ENCODE measurements around the gene IQSEC3. TPM values are rescaled to one million over a fixed set of nuclear protein-coding genes. Genes with fewer than 3 reads are reported as not detected.

The IQSEC3 gene
- total RNA-seq, 1 experiment from 2014 or later = not detected

DNA sequence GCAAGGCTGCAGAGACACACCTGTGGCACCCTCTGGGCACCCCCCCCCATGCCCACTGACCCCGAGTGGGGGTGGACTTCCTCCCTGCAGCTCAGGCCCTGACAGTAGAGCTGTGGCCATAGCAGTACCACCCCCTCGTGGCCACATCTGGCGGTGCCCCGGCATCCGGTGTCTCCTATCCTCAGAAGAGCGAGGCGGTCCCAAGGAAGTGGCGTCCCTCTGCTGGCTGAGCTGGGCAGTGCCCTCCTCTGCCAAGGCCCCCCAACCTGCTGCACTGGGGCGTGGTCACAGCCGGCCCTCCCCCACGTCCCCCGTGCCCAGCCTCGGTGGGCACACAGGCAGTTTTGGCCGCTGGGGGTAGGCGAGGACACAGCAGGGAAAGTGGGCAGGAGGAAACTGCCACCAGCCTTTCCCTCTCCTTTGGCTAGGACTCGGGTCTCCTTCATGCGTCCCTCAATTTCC is 153.4 kb downstream of the IQSEC3 start:
- Histone ChIP-seq H3K27me3 (replicated peaks; ENCODE audit: insufficient read depth, low read depth, low read length, poor library complexity) (no peaks in the 10 kb centered on the region), H3K36me3 (ENCODE audit: insufficient read depth, low read length, poor library complexity, severe bottlenecking) (no peaks in the 10 kb centered on the region), H3K27ac (ENCODE audit: low read depth, low read length, poor library complexity, severe bottlenecking) (no peak overlapping the region), H3K4me3 (ENCODE audit: low read depth, low read length, poor library complexity, severe bottlenecking) (no peak overlapping the region), H3K9me3 (ENCODE audit: low read depth, low read length, poor library complexity, severe bottlenecking) (no peaks in the 10 kb centered on the region), H3K4me1 (ENCODE audit: insufficient read depth, low read length, poor library complexity, severe bottlenecking) (no peaks in the 10 kb centered on the region)
- CTCF ChIA-PET = interaction anchor here (0.8 to 1.0 kb wide), 3 partner anchors 13 to 30 kb away, joined by 4 to 6 read pairs (median 5); no protein-coding TSS in a partner anchor
- no peak for TF ChIP-seq EZH2 (IDR thresholded peaks at IDR 0.05; ENCODE audit: borderline replicate concordance, low read depth, low read length, poor library complexity, severe bottlenecking)
- TF ChIP-seq, protein P1, sequence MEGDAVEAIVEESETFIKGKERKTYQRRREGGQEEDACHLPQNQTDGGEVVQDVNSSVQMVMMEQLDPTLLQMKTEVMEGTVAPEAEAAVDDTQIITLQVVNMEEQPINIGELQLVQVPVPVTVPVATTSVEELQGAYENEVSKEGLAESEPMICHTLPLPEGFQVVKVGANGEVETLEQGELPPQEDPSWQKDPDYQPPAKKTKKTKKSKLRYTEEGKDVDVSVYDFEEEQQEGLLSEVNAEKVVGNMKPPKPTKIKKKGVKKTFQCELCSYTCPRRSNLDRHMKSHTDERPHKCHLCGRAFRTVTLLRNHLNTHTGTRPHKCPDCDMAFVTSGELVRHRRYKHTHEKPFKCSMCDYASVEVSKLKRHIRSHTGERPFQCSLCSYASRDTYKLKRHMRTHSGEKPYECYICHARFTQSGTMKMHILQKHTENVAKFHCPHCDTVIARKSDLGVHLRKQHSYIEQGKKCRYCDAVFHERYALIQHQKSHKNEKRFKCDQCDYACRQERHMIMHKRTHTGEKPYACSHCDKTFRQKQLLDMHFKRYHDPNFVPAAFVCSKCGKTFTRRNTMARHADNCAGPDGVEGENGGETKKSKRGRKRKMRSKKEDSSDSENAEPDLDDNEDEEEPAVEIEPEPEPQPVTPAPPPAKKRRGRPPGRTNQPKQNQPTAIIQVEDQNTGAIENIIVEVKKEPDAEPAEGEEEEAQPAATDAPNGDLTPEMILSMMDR (conservative IDR thresholded peaks at IDR 0.05; ENCODE audit: low read depth, low read length) = peak; percentile 82
- BruUV-seq (replicated peaks) = no TSS peak
- peak; percentile 79 for DNase-seq (ENCODE audit: low spot score)
- intact Hi-C loops (cut with micrococcal nuclease; ENCODE audit: unreplicated experiment) = no loop called here
- POLR2A ChIA-PET (ENCODE audit: low non-redundant PET) = no interaction called here

DNA sequence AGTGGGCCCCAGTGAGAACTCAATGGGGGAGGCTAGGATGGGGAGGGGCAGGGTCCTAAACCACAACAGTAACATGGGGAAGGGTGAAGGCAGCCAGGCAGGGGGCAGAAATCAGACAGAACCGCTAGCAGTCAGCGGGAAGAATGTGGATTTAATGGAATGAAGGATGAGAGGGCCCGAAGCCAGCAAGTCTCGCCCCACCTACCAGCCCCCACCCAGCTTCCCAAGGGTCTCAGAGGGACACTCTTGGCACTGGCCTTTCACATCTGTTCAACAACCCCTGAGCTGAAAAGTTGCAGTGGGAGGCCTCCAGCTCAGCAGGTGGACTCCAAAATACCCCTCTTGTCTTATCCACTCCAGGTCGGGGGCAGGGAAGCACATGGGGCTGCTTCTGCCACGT is 153.9 kb downstream of the IQSEC3 start:
- Histone ChIP-seq H3K4me1 (ENCODE audit: insufficient read depth, low read length, poor library complexity, severe bottlenecking) (no peaks in the 10 kb centered on the region), H3K36me3 (ENCODE audit: insufficient read depth, low read length, poor library complexity, severe bottlenecking) (no peaks in the 10 kb centered on the region), H3K9me3 (ENCODE audit: low read depth, low read length, poor library complexity, severe bottlenecking) (no peaks in the 10 kb centered on the region), H3K27ac (ENCODE audit: low read depth, low read length, poor library complexity, severe bottlenecking) (no peak overlapping the region), H3K27me3 (replicated peaks; ENCODE audit: insufficient read depth, low read depth, low read length, poor library complexity) (no peaks in the 10 kb centered on the region), H3K4me3 (ENCODE audit: low read depth, low read length, poor library complexity, severe bottlenecking) (no peak overlapping the region)
- TF ChIP-seq, protein P1 (conservative IDR thresholded peaks at IDR 0.05; ENCODE audit: low read depth, low read length) = no peak
- no peak for TF ChIP-seq EZH2 (IDR thresholded peaks at IDR 0.05; ENCODE audit: borderline replicate concordance, low read depth, low read length, poor library complexity, severe bottlenecking)
- intact Hi-C loops (cut with micrococcal nuclease; ENCODE audit: unreplicated experiment) = no loop called here
- no peak for DNase-seq (ENCODE audit: low spot score)
- ChIA-PET POLR2A (ENCODE audit: low non-redundant PET) (no interaction called here), CTCF (interaction anchor here (0.8 to 1.0 kb wide), 2 partner anchors 13 to 22 kb away, joined by 5 to 6 read pairs; no protein-coding TSS in a partner anchor)
- no TSS peak for BruUV-seq (replicated peaks)

DNA sequence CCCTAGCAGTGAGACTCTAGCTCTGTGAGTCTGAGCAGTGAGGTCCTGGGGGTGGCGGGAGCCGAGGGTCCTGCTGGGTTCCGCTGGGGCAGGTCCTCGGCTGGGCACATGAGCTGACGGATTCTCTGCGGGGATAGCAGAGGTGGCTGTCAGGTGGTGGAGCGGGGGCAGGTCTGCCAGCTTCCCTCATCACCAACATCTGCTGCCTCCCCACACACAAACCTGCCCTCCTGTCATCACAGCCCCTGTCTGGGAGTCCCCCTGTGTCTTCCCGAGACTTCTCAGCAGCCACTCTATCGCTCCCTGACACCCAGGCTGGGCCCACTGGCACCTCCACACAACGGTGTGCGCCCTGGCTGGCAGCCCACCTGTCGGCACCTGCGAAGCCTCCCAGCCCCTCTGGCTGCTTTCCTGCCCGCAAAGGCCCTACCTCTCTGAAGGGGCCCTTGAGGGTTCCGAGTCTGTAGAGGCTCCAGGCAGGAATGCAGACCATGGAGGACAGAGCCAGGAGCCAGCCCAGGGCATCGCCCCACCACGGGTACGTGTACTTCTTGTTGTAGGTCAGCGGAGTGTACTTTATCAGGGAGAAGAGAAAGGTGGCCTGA is 154.5 kb downstream of the IQSEC3 start:
- CTCF ChIA-PET = no interaction called here

More for the DNA sequence above, 154.5 kb downstream of the IQSEC3 start:
- Histone ChIP-seq H3K27me3 (replicated peaks; ENCODE audit: insufficient read depth, low read depth, low read length, poor library complexity) (no peaks in the 10 kb centered on the region), H3K9me3 (ENCODE audit: low read depth, low read length, poor library complexity, severe bottlenecking) (no peaks in the 10 kb centered on the region), H3K27ac (ENCODE audit: low read depth, low read length, poor library complexity, severe bottlenecking) (no peak overlapping the region), H3K4me1 (ENCODE audit: insufficient read depth, low read length, poor library complexity, severe bottlenecking) (no peaks in the 10 kb centered on the region), H3K4me3 (ENCODE audit: low read depth, low read length, poor library complexity, severe bottlenecking) (no peak overlapping the region), H3K36me3 (ENCODE audit: insufficient read depth, low read length, poor library complexity, severe bottlenecking) (no peaks in the 10 kb centered on the region)
- intact Hi-C loops (cut with micrococcal nuclease; ENCODE audit: unreplicated experiment) = no loop called here
- POLR2A ChIA-PET (ENCODE audit: low non-redundant PET) = no interaction called here
- TF ChIP-seq, protein P1 (conservative IDR thresholded peaks at IDR 0.05; ENCODE audit: low read depth, low read length) = no peak
- no peak for TF ChIP-seq EZH2 (IDR thresholded peaks at IDR 0.05; ENCODE audit: borderline replicate concordance, low read depth, low read length, poor library complexity, severe bottlenecking)
- no TSS peak for BruUV-seq (replicated peaks)
- no peak for DNase-seq (ENCODE audit: low spot score)

Measured in A673 (cell line).